SK-N-SH (cell line): Measurements from ENCODE around the gene ACACA.

ENCODE experiments used
- CTCF ChIP-seq: fragments of 200-600 bp; sonication (generic); IDR thresholded peaks from 2 replicates; pipeline ENCODE4 v1.6.1; 2017; ENCODE audit warnings: antibody characterized with exemption, mild to moderate bottlenecking, moderate library complexity
- EP300 ChIP-seq, 2 experiments: IDR thresholded peaks; 2 replicates each; pipeline versions ENCODE4 v1.4.0 to v1.6.1; 2012; ENCODE audit warnings: borderline replicate concordance in 1 of 2, low read depth in 1 of 2, low read length in 1 of 2
- EZH2phosphoT487 ChIP-seq: fragments of 200-600 bp; sonication (generic); IDR thresholded peaks from 2 replicates; pipeline ENCODE4 v1.6.1; 2017; ENCODE audit warnings: low read depth, mixed run types, mild to moderate bottlenecking, antibody characterized with exemption, moderate library complexity, borderline replicate concordance
- GATA2 ChIP-seq: sonication (generic); formaldehyde crosslinking; IDR thresholded peaks from 2 replicates; pipeline ENCODE4 v1.5.0; 2020; ENCODE audit warnings: mild to moderate bottlenecking, missing genetic modification reagents
- MXI1 ChIP-seq: IDR thresholded peaks from 2 replicates; pipeline ENCODE4 v1.6.1; 2012; ENCODE audit warnings: mild to moderate bottlenecking, low read depth, low read length, improper control_type of control experiment
- POLR2AphosphoS5 ChIP-seq: IDR thresholded peaks from 2 replicates; pipeline ENCODE4 v1.6.1; 2012; ENCODE audit warnings: low read depth, low read length
- RXRA ChIP-seq: IDR thresholded peaks from 2 replicates; pipeline ENCODE4 v1.4.0; 2012; ENCODE audit warnings: low read depth, mild to moderate bottlenecking, borderline replicate concordance
- SIN3A ChIP-seq: IDR thresholded peaks from 2 replicates; pipeline ENCODE4 v1.6.1; 2012; ENCODE audit warnings: low read depth, mild to moderate bottlenecking, low read length, moderate library complexity, borderline replicate concordance
- TCF12 ChIP-seq: IDR thresholded peaks from 2 replicates; pipeline ENCODE4 v1.4.0; 2012
- YY1 ChIP-seq: IDR thresholded peaks from 2 replicates; pipeline ENCODE4 v1.4.0; 2012; ENCODE audit warnings: low read depth, mild to moderate bottlenecking
- TF ChIP-seq, protein P1 (sequence below): IDR thresholded peaks from 2 replicates; pipeline ENCODE4 v1.4.0; 2012; ENCODE audit warnings: low read depth, borderline replicate concordance
- TF ChIP-seq, protein P2 (sequence below): IDR thresholded peaks from 2 replicates; pipeline ENCODE4 v1.4.0; 2012; ENCODE audit warnings: low read depth

- TF ChIP-seq CTCF (no peak), EP300 (IDR thresholded peaks at IDR 0.05; ENCODE audit: borderline replicate concordance in 1 of 2, low read depth in 1 of 2, low read length in 1 of 2) (no peak), MXI1 (no peak), POLR2AphosphoS5 (no peak), TCF12 (no peak), RXRA (no peak), GATA2 (CRISPR knock-in tag) (no peak), EZH2phosphoT487 (no peak), SIN3A (no peak), YY1 (no peak)
- TF ChIP-seq, protein P1, sequence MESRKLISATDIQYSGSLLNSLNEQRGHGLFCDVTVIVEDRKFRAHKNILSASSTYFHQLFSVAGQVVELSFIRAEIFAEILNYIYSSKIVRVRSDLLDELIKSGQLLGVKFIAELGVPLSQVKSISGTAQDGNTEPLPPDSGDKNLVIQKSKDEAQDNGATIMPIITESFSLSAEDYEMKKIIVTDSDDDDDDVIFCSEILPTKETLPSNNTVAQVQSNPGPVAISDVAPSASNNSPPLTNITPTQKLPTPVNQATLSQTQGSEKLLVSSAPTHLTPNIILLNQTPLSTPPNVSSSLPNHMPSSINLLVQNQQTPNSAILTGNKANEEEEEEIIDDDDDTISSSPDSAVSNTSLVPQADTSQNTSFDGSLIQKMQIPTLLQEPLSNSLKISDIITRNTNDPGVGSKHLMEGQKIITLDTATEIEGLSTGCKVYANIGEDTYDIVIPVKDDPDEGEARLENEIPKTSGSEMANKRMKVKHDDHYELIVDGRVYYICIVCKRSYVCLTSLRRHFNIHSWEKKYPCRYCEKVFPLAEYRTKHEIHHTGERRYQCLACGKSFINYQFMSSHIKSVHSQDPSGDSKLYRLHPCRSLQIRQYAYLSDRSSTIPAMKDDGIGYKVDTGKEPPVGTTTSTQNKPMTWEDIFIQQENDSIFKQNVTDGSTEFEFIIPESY, result no peak
- TF ChIP-seq, protein P2, sequence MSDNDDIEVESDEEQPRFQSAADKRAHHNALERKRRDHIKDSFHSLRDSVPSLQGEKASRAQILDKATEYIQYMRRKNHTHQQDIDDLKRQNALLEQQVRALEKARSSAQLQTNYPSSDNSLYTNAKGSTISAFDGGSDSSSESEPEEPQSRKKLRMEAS, result no peak
These were observed 173.6 kb downstream of the ACACA start for GRCh38 chr17:37233036-37233435.
